H9 (cell line): ENCODE results near the gene STT3B. TPM values are rescaled to one million over a fixed set of nuclear protein-coding genes. Genes with fewer than 3 reads are reported as not detected.
A peak's percentile ranks its signal among the peaks of the same experiment; 100 is the strongest.

Source experiments
- DNase-seq: peaks from one replicate; pipeline ENCODE4 v3.0.0-alpha.2; 2017
- H2AFZ ChIP-seq: one replicate; pipeline ENCODE4 v1.6.1; 2013; ENCODE audit warnings: mild to moderate bottlenecking, low read length, control low read depth, moderate library complexity
- H2AK5ac ChIP-seq: 2 replicates; pipeline ENCODE4 v1.6.1; 2013; ENCODE audit warnings: low read length, control low read depth, mixed read lengths; ENCODE audit not compliant: insufficient read length
- H2BK120ac ChIP-seq: one replicate; pipeline ENCODE4 v1.6.1; 2013; ENCODE audit warnings: low read depth, mild to moderate bottlenecking, low read length, control low read depth, inconsistent platforms; ENCODE audit not compliant: poor library complexity, severe bottlenecking
- H2BK12ac ChIP-seq: 2 replicates; pipeline ENCODE4 v1.6.1; 2013; ENCODE audit warnings: low read length, control low read depth, mixed read lengths, low read depth; ENCODE audit not compliant: insufficient read length
- H2BK15ac ChIP-seq: 2 replicates; pipeline ENCODE4 v1.6.1; 2013; ENCODE audit warnings: low read depth, low read length, control low read depth
- H2BK20ac ChIP-seq: one replicate; pipeline ENCODE4 v1.6.1; 2013; ENCODE audit warnings: low read depth, mild to moderate bottlenecking, low read length, control low read depth, inconsistent platforms; ENCODE audit not compliant: poor library complexity, severe bottlenecking
- H2BK5ac ChIP-seq: 2 replicates; pipeline ENCODE4 v1.6.1; 2013; ENCODE audit warnings: low read length, control low read depth, mixed read lengths; ENCODE audit not compliant: insufficient read length
- H3K14ac ChIP-seq: 2 replicates; pipeline ENCODE4 v1.6.1; 2013; ENCODE audit warnings: low read length, control low read depth; ENCODE audit not compliant: insufficient read depth
- H3K18ac ChIP-seq: 2 replicates; pipeline ENCODE4 v1.6.1; 2013; ENCODE audit warnings: low read depth, mild to moderate bottlenecking, mixed read lengths, low read length, control low read depth; ENCODE audit not compliant: insufficient read length
- H3K23ac ChIP-seq: 2 replicates; pipeline ENCODE4 v1.6.1; 2013; ENCODE audit warnings: low read length, control low read depth, mixed read lengths, low read depth; ENCODE audit not compliant: insufficient read length
- H3K23me2 ChIP-seq: 2 replicates; pipeline ENCODE4 v1.6.1; 2013; ENCODE audit warnings: low read depth, mild to moderate bottlenecking, mixed read lengths, low read length, control low read depth; ENCODE audit not compliant: insufficient read length, poor library complexity, severe bottlenecking
- H3K27ac ChIP-seq: 2 replicates; pipeline ENCODE4 v1.5.1; 2013; ENCODE audit warnings: low read length, control low read depth, mixed read lengths, low read depth; ENCODE audit not compliant: insufficient read length
- H3K27me3 ChIP-seq: 2 replicates; pipeline ENCODE4 v1.6.1; 2013; ENCODE audit warnings: low read length, control low read depth, inconsistent platforms; ENCODE audit not compliant: insufficient read depth
- H3K4ac ChIP-seq: 2 replicates; pipeline ENCODE4 v1.6.1; 2013; ENCODE audit warnings: low read depth, mild to moderate bottlenecking, control low read depth, inconsistent platforms, low read length, moderate library complexity
- H3K4me1 ChIP-seq: 2 replicates; pipeline ENCODE4 v1.6.1; 2013; ENCODE audit warnings: low read length, control low read depth, inconsistent platforms; ENCODE audit not compliant: insufficient read depth
- H3K4me2 ChIP-seq: 2 replicates; pipeline ENCODE4 v1.6.1; 2013; ENCODE audit warnings: low read length, control low read depth, mixed read lengths; ENCODE audit not compliant: insufficient read length, insufficient read depth
- H3K56ac ChIP-seq: 2 replicates; pipeline ENCODE4 v1.6.1; 2013; ENCODE audit warnings: low read depth, mild to moderate bottlenecking, mixed read lengths, low read length, control low read depth; ENCODE audit not compliant: insufficient read length
- H3K79me1 ChIP-seq: 2 replicates; pipeline ENCODE4 v1.6.1; 2013; ENCODE audit warnings: low read depth, mild to moderate bottlenecking, moderate library complexity, low read length, control low read depth, inconsistent platforms; ENCODE audit not compliant: insufficient read depth, poor library complexity, severe bottlenecking
- H3K79me2 ChIP-seq: 2 replicates; pipeline ENCODE4 v1.6.1; 2013; ENCODE audit warnings: low read length, control low read depth, inconsistent platforms; ENCODE audit not compliant: insufficient read depth
- H3K9ac ChIP-seq: 2 replicates; pipeline ENCODE4 v1.6.1; 2013; ENCODE audit warnings: low read length, control low read depth, mixed read lengths; ENCODE audit not compliant: insufficient read length; ENCODE audit errors: extremely low read depth
- H3K9me3 ChIP-seq: one replicate; pipeline ENCODE4 v1.6.1; 2013; ENCODE audit warnings: low read depth, low read length, inconsistent platforms; ENCODE audit not compliant: control insufficient read depth
- H3T11ph ChIP-seq: one replicate; pipeline ENCODE4 v1.6.1; 2013; ENCODE audit warnings: mild to moderate bottlenecking, low read length, control low read depth, inconsistent platforms
- H4K20me1 ChIP-seq: one replicate; pipeline ENCODE4 v1.6.1; 2013; ENCODE audit not compliant: control insufficient read depth, insufficient read length, insufficient read depth
- H4K5ac ChIP-seq: 2 replicates; pipeline ENCODE4 v1.6.1; 2013; ENCODE audit warnings: low read depth, mild to moderate bottlenecking, mixed read lengths, low read length, control low read depth; ENCODE audit not compliant: insufficient read length
- H4K8ac ChIP-seq: replicated peaks from 2 replicates; pipeline ENCODE4 v1.6.1; 2013; ENCODE audit warnings: low read length, control low read depth, mixed read lengths, low read depth; ENCODE audit not compliant: insufficient read length
- H4K91ac ChIP-seq: 2 replicates; pipeline ENCODE4 v1.6.1; 2013; ENCODE audit warnings: low read depth, mild to moderate bottlenecking, moderate library complexity, mixed read lengths, low read length, control low read depth; ENCODE audit not compliant: insufficient read length
- H3K27ac Mint-ChIP-seq, 3 experiments: 2 replicates in 2 of 3; 3 replicates in 1 of 3; pipeline ENCODE4 v1.8.0; 2020 to 2021; ENCODE audit warnings: mixed read lengths in 3 of 3, mild to moderate bottlenecking in 1 of 3, moderate library complexity in 1 of 3
- H3K27me3 Mint-ChIP-seq: 2 replicates; pipeline ENCODE4 v1.8.0; 2021; ENCODE audit warnings: low read depth, mild to moderate bottlenecking, moderate library complexity, mixed read lengths
- H3K36me3 Mint-ChIP-seq, 3 experiments: 2 replicates in 2 of 3; 3 replicates in 1 of 3; pipeline ENCODE4 v1.8.0; 2020 to 2021; ENCODE audit warnings: low read depth in 3 of 3, mixed read lengths in 3 of 3; ENCODE audit not compliant: insufficient read depth in 1 of 3
- H3K4me1 Mint-ChIP-seq, 2 experiments: 2 replicates each; pipeline ENCODE4 v1.8.0; 2020; ENCODE audit warnings: mixed read lengths in 2 of 2
- H3K4me3 Mint-ChIP-seq, 2 experiments: 2 replicates in 1 of 2; 3 replicates in 1 of 2; pipeline ENCODE4 v1.8.0; 2020 to 2021; ENCODE audit warnings: mild to moderate bottlenecking in 2 of 2, mixed read lengths in 2 of 2, moderate library complexity in 1 of 2
- H3K9me3 Mint-ChIP-seq, 2 experiments: 2 replicates in 1 of 2; 3 replicates in 1 of 2; pipeline ENCODE4 v1.8.0; 2020; ENCODE audit warnings: mild to moderate bottlenecking in 2 of 2, mixed read lengths in 2 of 2, moderate library complexity in 1 of 2
- WGBS: extraction: QIAGEN DNeasy Blood & Tissue Kit; methylation state at CpG from one replicate; pipeline ENCODE4 v1.1.7; 2013; ENCODE audit warnings: missing lambda C conversion rate, low lambda C conversion rate, mixed read lengths; ENCODE audit not compliant: insufficient read length; ENCODE audit errors: extremely low coverage; 5-methylcytosine and 5-hydroxymethylcytosine counted together
- total RNA-seq: library from RNA; stranded (reverse); gene quantifications from 2 replicates; pipeline ENCODE4 v1.2.1, GENCODE V29; 2021
- TF ChIP-seq, protein P1 (sequence below): fragments of 200-600 bp; sonication (generic); conservative IDR thresholded peaks from 3 replicates; pipeline ENCODE4 v1.8.0; 2021; ENCODE audit warnings: antibody characterized with exemption, mild to moderate bottlenecking

STT3B gene
- total RNA-seq, 1 experiment from 2014 or later, result 79.9 TPM

DNA sequence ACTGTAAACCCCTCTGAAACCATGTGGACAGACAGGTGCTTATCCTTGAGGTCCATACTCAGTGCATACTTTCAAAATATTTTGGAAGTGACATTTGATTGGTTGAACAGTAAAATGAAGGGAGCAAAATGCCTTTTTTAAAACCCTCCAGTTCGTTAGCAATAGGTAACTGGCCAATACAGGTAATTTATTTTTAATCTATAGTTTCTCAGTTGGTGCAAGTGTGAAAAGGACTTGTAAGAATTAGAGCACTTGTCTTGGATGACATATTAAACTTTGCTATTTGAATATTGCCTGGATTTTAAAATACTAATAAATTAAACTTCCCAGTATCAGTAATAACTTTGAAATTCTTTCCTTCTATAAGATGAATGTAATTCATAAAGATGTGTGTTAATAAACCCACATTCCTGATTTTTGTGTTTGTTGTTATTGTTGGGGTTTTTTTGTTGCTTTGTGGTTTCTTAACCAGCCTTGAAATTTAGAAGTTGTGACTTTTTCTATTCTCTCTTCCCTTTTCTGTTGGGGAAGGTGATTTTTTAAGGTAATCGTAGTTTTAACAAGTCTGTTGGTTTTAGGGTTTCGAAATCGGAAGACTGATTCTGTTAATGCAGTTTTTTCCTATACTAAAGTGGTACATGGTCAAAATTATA is 90.0 kb downstream of the STT3B start:
- no CpG with 5 or more reads among the region's 4 CpGs for WGBS
- Histone ChIP-seq H3K14ac (no peak overlapping the region), H3K27me3 (no peaks in the 10 kb centered on the region), H2BK120ac (no peak overlapping the region), H3K4ac (no peak overlapping the region), H2BK5ac (no peak overlapping the region), H4K5ac (no peak overlapping the region), H3K18ac (no peak overlapping the region), H2BK12ac (no peak overlapping the region), H3K4me2 (no peak overlapping the region), H2AK5ac (no peak overlapping the region), H3K79me2 (no peaks in the 10 kb centered on the region), H3K23me2 (no peaks in the 10 kb centered on the region), H4K8ac (no peak overlapping the region), H3K9ac (no peak overlapping the region), H4K91ac (no peak overlapping the region), H3K79me1 (no peaks in the 10 kb centered on the region), H3K4me1 (no peaks in the 10 kb centered on the region), H3T11ph (no peak overlapping the region), H2AFZ (no peak overlapping the region), H2BK15ac (no peak overlapping the region), H3K23ac (no peak overlapping the region), H3K27ac (no peak overlapping the region), H2BK20ac (no peak overlapping the region), H4K20me1 (no peaks in the 10 kb centered on the region), H3K56ac (no peak overlapping the region), H3K9me3 (no peaks in the 10 kb centered on the region)
- no peak overlapping the region for H3K4me3 Mint-ChIP-seq
- peaks cover 32 to 38% of the 10 kb centered on the region in 2 experiments for H3K4me1 Mint-ChIP-seq
- 0 out of 7 replicates have a peak overlapping the region, but pooled peaks of 1 of the 3 experiments have one; percentile 8 for H3K27ac Mint-ChIP-seq
- no peak for DNase-seq
- H3K36me3 Mint-ChIP-seq, result peaks cover 2 to 27% (median 26%) of the 10 kb centered on the region in 3 experiments; a peak in 6 of 7 replicates
- H3K27me3 Mint-ChIP-seq, result no peaks in the 10 kb centered on the region
- no peaks in the 10 kb centered on the region; a peak in 1 of 5 replicates for H3K9me3 Mint-ChIP-seq
- TF ChIP-seq, protein P1, sequence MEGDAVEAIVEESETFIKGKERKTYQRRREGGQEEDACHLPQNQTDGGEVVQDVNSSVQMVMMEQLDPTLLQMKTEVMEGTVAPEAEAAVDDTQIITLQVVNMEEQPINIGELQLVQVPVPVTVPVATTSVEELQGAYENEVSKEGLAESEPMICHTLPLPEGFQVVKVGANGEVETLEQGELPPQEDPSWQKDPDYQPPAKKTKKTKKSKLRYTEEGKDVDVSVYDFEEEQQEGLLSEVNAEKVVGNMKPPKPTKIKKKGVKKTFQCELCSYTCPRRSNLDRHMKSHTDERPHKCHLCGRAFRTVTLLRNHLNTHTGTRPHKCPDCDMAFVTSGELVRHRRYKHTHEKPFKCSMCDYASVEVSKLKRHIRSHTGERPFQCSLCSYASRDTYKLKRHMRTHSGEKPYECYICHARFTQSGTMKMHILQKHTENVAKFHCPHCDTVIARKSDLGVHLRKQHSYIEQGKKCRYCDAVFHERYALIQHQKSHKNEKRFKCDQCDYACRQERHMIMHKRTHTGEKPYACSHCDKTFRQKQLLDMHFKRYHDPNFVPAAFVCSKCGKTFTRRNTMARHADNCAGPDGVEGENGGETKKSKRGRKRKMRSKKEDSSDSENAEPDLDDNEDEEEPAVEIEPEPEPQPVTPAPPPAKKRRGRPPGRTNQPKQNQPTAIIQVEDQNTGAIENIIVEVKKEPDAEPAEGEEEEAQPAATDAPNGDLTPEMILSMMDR, result no peak
